Omental fat pad (tissue), 4 donors: ENCODE measurements around the gene TST. TPM values are rescaled to one million over a fixed set of nuclear protein-coding genes. Genes with fewer than 3 reads are reported as not detected.

Source experiments
- ATAC-seq: fragments of 150-250 bp; one replicate; pipeline ENCODE4 v1.9.1; 2016; ENCODE audit warnings: mild to moderate bottlenecking, moderate library complexity; ENCODE audit not compliant: low FRiP score
- DNase-seq: peaks from one replicate; pipeline ENCODE4 v3.0.0-alpha.2; 2019; ENCODE audit warnings: low spot score
- total RNA-seq, 4 donors: library from RNA; depleted of rRNA; stranded (reverse); fragments of >200 nt; gene quantifications; one replicate each; pipeline ENCODE4 v1.1.0, GENCODE V29; 2016
- TF ChIP-seq, protein P1 (sequence below), 3 donors: fragments of 450-650 bp; IDR thresholded peaks; one replicate each; pipeline ENCODE4 v1.5.1; 2016 to 2017; ENCODE audit warnings: antibody characterized with exemption in 3 of 3, mild to moderate bottlenecking in 3 of 3, moderate library complexity in 2 of 3

Gene TST
- total RNA-seq: 100 to 1,000 TPM in 1 of 4 donors, 10 to 100 TPM in 3; 45.4 to 141 (median 78.0) TPM

DNA sequence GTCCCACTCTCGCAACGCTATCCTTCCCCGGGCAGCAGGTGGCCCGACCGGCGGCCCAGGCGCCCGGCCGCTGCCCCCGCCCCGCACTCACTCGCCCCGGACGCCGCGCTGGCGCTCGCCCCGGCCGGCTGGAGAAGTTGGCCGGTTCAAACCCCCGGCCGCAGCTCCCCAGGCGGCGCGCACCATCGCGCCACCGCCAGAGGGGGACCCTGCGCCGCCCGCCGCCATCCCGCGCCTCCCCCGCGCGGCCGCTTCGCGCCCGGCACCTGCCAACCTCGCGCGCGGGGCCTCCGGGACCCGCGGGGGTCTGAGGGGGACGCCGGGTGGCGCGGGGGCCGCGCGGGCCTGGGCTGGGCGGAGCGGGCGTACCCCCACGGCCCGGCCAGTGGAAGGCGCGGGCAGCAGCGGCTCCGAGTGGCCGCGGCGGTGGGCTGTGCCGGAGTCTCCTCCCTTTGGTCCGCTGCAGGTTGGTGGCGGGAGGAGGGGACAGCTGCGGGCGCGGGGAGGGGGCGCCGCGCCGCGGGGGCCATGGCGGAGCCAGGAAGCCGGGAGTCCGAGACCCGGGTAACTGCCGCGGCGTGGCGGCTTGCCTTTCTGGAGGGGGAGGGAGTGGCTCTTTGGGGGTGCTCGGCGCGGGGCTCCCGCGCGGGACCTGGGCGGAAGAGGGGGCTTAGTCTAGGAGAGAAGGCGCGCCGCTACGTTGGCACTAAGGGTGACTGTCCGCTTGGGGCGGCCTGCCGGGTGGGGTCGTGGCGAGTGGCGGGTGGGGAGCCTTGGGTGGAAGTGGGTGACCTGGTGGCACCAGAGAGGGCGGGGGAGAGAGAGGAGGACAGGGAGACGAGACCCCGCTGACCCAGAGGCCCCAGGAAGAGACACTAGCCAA is at the start of gene TST, which contains the start of gene MPST:
TST (minus strand) TSS at position 139 of the 883 bp plus-strand sequence. CDS start 715 bp downstream, outside the sequence.
MPST (plus strand) TSS at position 434 of the 883 bp plus-strand sequence; CDS start at position 529, 95 bp downstream.
- ATAC-seq: peak; percentile 84
- no peak for DNase-seq
- TF ChIP-seq, protein P1, sequence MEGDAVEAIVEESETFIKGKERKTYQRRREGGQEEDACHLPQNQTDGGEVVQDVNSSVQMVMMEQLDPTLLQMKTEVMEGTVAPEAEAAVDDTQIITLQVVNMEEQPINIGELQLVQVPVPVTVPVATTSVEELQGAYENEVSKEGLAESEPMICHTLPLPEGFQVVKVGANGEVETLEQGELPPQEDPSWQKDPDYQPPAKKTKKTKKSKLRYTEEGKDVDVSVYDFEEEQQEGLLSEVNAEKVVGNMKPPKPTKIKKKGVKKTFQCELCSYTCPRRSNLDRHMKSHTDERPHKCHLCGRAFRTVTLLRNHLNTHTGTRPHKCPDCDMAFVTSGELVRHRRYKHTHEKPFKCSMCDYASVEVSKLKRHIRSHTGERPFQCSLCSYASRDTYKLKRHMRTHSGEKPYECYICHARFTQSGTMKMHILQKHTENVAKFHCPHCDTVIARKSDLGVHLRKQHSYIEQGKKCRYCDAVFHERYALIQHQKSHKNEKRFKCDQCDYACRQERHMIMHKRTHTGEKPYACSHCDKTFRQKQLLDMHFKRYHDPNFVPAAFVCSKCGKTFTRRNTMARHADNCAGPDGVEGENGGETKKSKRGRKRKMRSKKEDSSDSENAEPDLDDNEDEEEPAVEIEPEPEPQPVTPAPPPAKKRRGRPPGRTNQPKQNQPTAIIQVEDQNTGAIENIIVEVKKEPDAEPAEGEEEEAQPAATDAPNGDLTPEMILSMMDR (IDR thresholded peaks at IDR 0.05): peak in 1 of 3 donors; percentile 14

DNA sequence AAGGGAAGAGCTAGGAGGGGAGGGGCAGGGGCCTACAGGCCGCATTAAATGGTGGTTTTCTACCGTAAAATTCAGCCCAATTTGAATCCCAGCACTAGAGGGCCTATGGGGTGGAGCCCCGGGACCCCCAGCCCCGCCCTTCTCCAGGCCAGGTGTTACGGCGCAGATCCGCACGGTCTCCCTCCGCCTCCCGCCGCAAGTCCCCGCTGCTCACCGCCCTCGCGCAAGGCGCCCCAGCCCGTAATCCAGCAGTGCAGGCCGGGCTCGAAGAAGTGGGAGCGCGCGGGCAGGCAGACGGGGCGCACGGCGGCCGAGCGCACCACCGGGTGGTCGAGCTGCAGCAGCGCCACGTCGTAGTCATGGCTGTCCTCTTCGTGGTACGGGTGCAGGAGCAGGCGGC is 49.6 kb upstream of the TST start:
- TF ChIP-seq, protein P1 (IDR thresholded peaks at IDR 0.05): no peak
- ATAC-seq: no peak
- no peak for DNase-seq

DNA sequence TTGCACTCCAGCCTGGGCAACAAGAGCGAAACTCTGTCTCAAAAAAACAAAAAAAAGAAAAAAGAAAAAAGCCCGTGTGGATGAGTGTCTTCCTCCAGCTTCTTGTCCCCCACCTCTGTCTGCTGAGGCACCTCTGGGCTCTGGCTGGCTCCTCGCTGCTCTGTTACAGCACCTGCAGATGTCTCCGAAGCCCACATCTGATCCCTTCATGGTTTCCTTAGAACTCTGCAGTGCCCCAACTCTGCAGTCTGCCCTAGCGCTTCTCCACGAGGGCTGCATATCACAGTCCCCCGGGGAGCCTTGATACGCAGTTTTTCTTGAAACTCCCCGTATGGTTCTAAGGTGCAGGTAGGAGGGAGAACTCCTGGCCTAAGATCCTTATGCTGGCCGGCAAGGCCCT is 48.2 kb upstream of the TST start:
- no peak for ATAC-seq
- no peak for DNase-seq
- TF ChIP-seq, protein P1 (IDR thresholded peaks at IDR 0.05): no peak

DNA sequence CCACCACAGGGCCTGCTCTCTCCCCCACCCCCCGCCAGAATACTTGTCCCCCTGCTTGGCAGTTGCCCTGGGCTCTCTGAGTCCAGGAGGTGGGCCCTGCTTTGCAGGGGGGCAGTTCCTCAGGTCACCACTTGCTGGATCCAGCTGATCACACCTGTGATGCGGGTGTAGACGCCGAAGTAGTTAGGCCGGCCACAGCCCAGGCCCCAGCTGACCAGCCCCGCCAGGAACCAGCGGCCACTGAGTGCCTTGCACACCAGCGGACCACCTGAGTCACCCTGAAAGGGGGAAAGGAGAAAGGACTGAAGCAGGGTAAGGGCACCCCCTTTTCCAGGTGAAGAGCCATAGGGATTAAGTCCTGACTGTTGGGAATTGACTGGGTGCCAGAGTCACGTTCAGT is 46.7 kb upstream of the TST start:
- no peak for DNase-seq
- TF ChIP-seq, protein P1 (IDR thresholded peaks at IDR 0.05): no peak
- ATAC-seq: no peak

DNA sequence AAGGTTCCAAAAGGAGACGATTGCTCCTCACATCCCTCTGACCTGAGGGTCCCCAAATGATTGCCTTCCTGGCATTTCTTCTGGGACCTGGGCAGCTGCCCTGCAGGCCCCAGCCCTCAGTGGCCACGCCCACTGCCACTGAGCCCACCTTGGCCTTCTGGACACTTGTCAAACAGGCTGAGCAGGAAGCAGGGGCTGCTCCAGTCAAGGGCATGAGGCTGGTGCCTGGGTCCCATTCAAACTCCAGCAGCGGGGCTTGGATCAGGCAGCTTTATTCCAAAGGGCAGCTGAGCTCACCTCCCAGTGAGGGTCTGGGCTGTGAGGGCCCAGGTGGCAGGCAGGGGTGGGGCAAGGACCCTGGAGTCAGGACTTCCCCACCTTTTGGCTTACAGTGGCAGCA is 45.9 kb upstream of the TST start:
- ATAC-seq (no peak), DNase-seq (no peak)
- TF ChIP-seq, protein P1 (IDR thresholded peaks at IDR 0.05): no peak

DNA sequence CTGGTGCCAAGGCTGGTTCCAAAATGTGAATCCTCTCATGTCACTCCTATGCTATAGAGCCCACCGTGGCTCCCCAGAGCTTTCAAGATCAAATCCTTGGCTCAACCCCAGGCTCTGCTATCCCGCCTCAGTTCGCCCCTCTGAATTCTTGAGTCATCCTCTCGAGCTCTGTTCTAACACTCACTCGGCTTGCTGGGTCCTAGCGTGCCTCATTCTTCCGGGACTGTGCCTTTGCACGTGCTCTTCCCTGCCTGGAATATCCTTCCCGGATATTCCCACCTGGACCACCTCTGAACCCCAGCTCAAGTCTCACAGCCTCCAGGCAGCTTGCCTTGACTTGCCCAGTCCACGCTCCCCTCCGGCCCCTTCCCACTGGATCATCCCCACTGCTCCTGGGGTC is 45.3 kb upstream of the TST start:
- TF ChIP-seq, protein P1 (IDR thresholded peaks at IDR 0.05): no peak

More for the DNA sequence above, 45.3 kb upstream of the TST start:
- DNase-seq (no peak), ATAC-seq (no peak)
